Measurements from ENCODE around the gene DENND6B. TPM values are rescaled to one million over a fixed set of nuclear protein-coding genes. Genes with fewer than 3 reads are reported as not detected.

Gene DENND6B
- total and polyA plus RNA-seq, 2 donors (not counting 1 experiment from before 2014, with no cell fraction given): 2.8 to 10.3 TPM

GRCh38 chr22:50302564-50302963 lies 24.2 kb downstream of the DENND6B start:
- no peak for ATAC-seq (ENCODE audit: low read depth)
- Mint-ChIP-seq H3K4me1 (peaks cover 60% of the 10 kb centered on the region), H3K9me3 (ENCODE audit: insufficient read depth) (no peaks in the 10 kb centered on the region), H3K4me3 (peak overlapping the region; percentile 26), H3K27ac (peak overlapping the region; percentile 70), H3K27me3 (peaks cover 10% of the 10 kb centered on the region)
- H3K27ac ChIP-seq (ENCODE audit: low read length in 2 of 2): no peak overlapping the region
- H3K9me3 ChIP-seq (ENCODE audit: control extremely low read depth in 1 of 3, control insufficient read depth in 2 of 3, insufficient read depth in 1 of 3, low read length in 2 of 3): peaks cover 0 to 7% (median 0%) of the 10 kb centered on the region in 3 donors
- intact Hi-C loops (cut with micrococcal nuclease): no loop called here
- CTCF ChIA-PET: interaction anchor here (1.4 to 2.4 kb wide), 4 partner anchors 9 to 22 kb away, joined by 3 to 7 read pairs (median 5); no protein-coding TSS in a partner anchor
- H3K4me3 ChIP-seq (ENCODE audit: control extremely low read depth in 1 of 5, extremely low read depth in 1 of 5, insufficient read depth in 1 of 5, low read depth in 2 of 5, low read length in 4 of 5): no peak overlapping the region
- WGBS (ENCODE audit: insufficient coverage): 36% methylated on average over 3 of the region's 5 CpGs
- H3K9ac ChIP-seq (ENCODE audit: low read length): no peak overlapping the region
- no peaks in the 10 kb centered on the region for H3K36me3 ChIP-seq (replicated peaks in 1 of 2; ENCODE audit: control extremely low read depth in 1 of 2, control insufficient read depth in 1 of 2, extremely low read depth in 1 of 2, insufficient read depth in 2 of 2, low read length in 1 of 2)
- H3K4me1 ChIP-seq (ENCODE audit: control insufficient read depth in 2 of 2, insufficient read depth in 2 of 2, low read length in 2 of 2): peaks cover 75 to 81% of the 10 kb centered on the region in 2 donors
- H3K4me2 ChIP-seq (replicated peaks; ENCODE audit: low read depth, low read length, poor library complexity, severe bottlenecking): peak overlapping the region; percentile 95
- no peaks in the 10 kb centered on the region for H3K79me2 ChIP-seq (ENCODE audit: control insufficient read depth, insufficient read depth, low read length)
- no peaks in the 10 kb centered on the region for H4K20me1 ChIP-seq (ENCODE audit: control insufficient read depth, insufficient read depth, low read length, poor library complexity, severe bottlenecking)
- POLR2A ChIA-PET: interaction anchor here (1.1 to 7.5 kb wide), 3 partner anchors 9 to 23 kb away, joined by 3 to 61 read pairs (median 53); no protein-coding TSS in a partner anchor
- H2AFZ ChIP-seq (ENCODE audit: insufficient read depth, low read depth, low read length, poor library complexity, severe bottlenecking): no peak overlapping the region
- H3K27me3 ChIP-seq (replicated peaks in 1 of 4; ENCODE audit: control extremely low read depth in 1 of 4, control insufficient read depth in 3 of 4, insufficient read depth in 4 of 4, low read length in 3 of 4): peaks cover 0 to 28% (median 9%) of the 10 kb centered on the region in 4 experiments
- no peak for TF ChIP-seq EZH2 (IDR thresholded peaks at IDR 0.05; ENCODE audit: borderline replicate concordance, insufficient read depth, low read depth, low read length, poor library complexity, severe bottlenecking)
- TF ChIP-seq CTCF (IDR thresholded peaks at IDR 0.05): no peak
- DNase-seq: no peak

DNA sequence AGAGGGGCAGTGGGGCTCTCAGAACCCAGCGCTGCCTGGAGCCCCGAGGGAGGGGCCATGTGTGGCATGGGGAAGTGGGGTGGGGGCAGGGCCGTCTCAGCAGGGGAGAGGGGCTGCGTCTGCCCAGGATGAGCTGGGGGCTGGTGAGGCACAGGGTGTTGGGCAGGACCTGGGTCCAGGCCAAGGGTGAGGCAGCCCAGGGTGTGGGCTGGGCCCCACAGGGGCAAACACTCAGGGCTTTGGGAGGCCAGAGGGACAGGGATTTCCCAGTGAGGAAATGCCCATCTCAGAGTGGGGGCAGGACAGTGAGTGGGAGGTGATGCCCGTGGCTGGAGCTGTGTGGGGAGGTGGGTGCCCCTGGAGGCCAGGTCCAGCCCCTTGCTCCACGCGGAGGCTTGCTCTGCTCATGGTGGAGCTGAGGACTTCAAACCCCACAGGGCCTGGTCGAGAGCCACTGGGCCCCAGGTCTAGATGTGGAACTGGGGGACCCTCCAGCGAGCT lies 24.7 kb downstream of the DENND6B start:
- Histone ChIP-seq H3K9me3 (ENCODE audit: control extremely low read depth in 1 of 3, control insufficient read depth in 2 of 3, insufficient read depth in 1 of 3, low read length in 2 of 3) (peaks cover 0 to 7% (median 0%) of the 10 kb centered on the region in 3 donors), H3K36me3 (replicated peaks in 1 of 2; ENCODE audit: control extremely low read depth in 1 of 2, control insufficient read depth in 1 of 2, extremely low read depth in 1 of 2, insufficient read depth in 2 of 2, low read length in 1 of 2) (no peaks in the 10 kb centered on the region), H2AFZ (ENCODE audit: insufficient read depth, low read depth, low read length, poor library complexity, severe bottlenecking) (no peak overlapping the region), H3K9ac (ENCODE audit: low read length) (peak overlapping the region; percentile 16), H3K27ac (ENCODE audit: low read length in 2 of 2) (no peak overlapping the region), H3K27me3 (replicated peaks in 1 of 4; ENCODE audit: control extremely low read depth in 1 of 4, control insufficient read depth in 3 of 4, insufficient read depth in 4 of 4, low read length in 3 of 4) (peaks cover 0 to 28% (median 10%) of the 10 kb centered on the region in 4 experiments), H3K4me3 (ENCODE audit: control extremely low read depth in 1 of 5, extremely low read depth in 1 of 5, insufficient read depth in 1 of 5, low read depth in 2 of 5, low read length in 4 of 5) (no peak overlapping the region), H4K20me1 (ENCODE audit: control insufficient read depth, insufficient read depth, low read length, poor library complexity, severe bottlenecking) (no peaks in the 10 kb centered on the region), H3K4me1 (ENCODE audit: control insufficient read depth in 2 of 2, insufficient read depth in 2 of 2, low read length in 2 of 2) (peaks cover 75 to 81% of the 10 kb centered on the region in 2 donors), H3K79me2 (ENCODE audit: control insufficient read depth, insufficient read depth, low read length) (no peaks in the 10 kb centered on the region), H3K4me2 (replicated peaks; ENCODE audit: low read depth, low read length, poor library complexity, severe bottlenecking) (peak overlapping the region; percentile 95)
- WGBS (ENCODE audit: insufficient coverage): 39% methylated on average over 8 of the region's 9 CpGs
- ChIA-PET POLR2A (interaction anchor here (0.8 to 7.5 kb wide), 4 partner anchors 8 to 31 kb away, joined by 3 to 61 read pairs (median 32); no protein-coding TSS in a partner anchor), CTCF (interaction anchor here (0.6 to 2.3 kb wide), 5 partner anchors 8 to 66 kb away, joined by 3 to 6 read pairs (median 4); no protein-coding TSS in a partner anchor)
- DNase-seq: no peak
- Mint-ChIP-seq H3K27me3 (peaks cover 13% of the 10 kb centered on the region), H3K9me3 (ENCODE audit: insufficient read depth) (no peaks in the 10 kb centered on the region), H3K4me1 (peaks cover 62% of the 10 kb centered on the region), H3K27ac (peak overlapping the region; percentile 80), H3K4me3 (peak overlapping the region; percentile 81)
- intact Hi-C loops (cut with micrococcal nuclease): no loop called here
- ATAC-seq (ENCODE audit: low read depth): no peak
- TF ChIP-seq EZH2 (IDR thresholded peaks at IDR 0.05; ENCODE audit: borderline replicate concordance, insufficient read depth, low read depth, low read length, poor library complexity, severe bottlenecking) (no peak), CTCF (IDR thresholded peaks at IDR 0.05) (no peak)
